RKO (cell line): Measurements from ENCODE around the gene PSD.
"Not testable (repeated sequence)": the region's sequence is repeated elsewhere in the genome, so short reads cannot be mapped to it uniquely, and the experiment has no call there.

Experiments used
- DNase-seq: peaks from one replicate; pipeline ENCODE4 v3.0.0-alpha.2; 2016; ENCODE audit warnings: low spot score

PSD gene

DNA sequence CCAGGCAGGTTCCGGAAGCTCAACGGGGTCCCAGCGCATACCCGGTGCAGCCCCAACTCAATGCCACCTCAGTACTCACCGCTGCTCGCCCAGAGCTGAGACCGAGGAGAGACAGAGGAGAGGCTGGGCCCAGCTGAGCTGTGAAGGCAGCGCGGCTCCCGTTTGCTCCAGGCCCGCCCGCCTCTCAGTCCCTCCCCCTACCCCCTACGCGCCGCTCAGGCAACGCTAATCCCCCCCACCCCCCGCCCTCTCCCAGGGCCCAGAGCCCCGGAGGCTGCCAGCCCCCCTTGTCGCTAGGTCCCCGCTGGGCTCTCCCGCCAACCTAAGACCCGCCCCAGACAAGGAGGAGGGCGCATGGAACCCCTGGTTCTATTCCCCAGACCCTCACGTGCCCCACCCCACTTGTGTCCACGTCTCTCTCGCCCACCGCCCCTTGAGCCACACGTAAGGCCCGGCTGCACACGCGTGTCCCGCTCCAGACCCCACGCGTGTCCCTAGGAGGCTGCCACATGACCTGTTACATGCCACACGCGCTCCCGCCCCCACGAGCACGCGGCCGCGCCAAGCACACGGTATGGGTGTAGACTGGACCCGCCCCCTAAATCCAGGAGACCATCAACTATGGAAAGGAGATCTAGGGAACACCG lies at the start of gene PSD:
Gene PSD (minus strand): TSS at position 164 of the 647 bp plus-strand sequence. CDS start 1,747 bp downstream, outside the sequence.
- DNase-seq = no peak

- DNase-seq = no peak
These were observed 49.4 kb upstream of the PSD start for GRCh38 chr10:102467971-102468438.

GRCh38 chr10:102467318-102467717 lies 48.7 kb upstream of the PSD start:
- no peak for DNase-seq

DNA sequence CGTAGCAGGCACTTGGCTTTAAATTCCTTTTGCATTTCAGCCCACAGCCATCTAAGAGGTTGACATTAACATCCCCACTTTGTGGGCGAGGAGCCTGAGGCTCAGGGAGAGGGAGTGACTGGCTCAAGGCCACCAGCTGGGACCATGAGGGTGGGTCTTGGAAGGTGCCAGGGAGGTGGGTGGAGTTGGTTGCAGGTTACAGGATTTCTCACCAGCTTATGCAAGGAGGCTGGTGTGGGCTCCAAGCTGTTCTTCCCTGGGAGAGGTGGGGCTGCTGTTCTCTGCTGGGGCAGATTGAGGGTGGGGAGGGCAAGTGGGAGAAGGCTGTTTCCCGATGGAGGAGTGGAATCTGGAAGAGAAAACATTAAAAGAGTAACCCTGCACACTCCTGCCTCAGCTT lies 46.9 kb upstream of the PSD start:
- no peak for DNase-seq

DNA sequence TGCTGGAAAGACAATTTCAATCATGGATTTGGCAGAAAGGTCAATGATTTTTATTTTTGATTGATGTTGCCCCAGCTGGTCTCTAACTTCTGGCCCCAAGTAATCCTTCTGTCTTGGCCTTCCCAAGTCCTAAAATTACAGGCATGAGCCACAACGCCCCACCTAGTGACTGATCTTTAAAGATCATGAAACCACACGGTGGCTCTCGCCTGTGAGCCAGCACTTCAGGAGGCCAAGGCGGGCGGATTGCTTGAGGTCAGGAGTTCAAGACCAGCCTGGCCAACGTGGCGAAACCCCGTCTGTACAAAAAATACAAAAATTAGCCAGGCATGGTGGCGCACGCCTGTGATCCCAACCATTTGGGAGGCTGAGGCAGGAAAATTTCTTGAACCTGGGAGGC lies 45.4 kb upstream of the PSD start:
- DNase-seq = no peak

- no peak for DNase-seq
These were observed 44.0 kb upstream of the PSD start for GRCh38 chr10:102462512-102463054.

DNA sequence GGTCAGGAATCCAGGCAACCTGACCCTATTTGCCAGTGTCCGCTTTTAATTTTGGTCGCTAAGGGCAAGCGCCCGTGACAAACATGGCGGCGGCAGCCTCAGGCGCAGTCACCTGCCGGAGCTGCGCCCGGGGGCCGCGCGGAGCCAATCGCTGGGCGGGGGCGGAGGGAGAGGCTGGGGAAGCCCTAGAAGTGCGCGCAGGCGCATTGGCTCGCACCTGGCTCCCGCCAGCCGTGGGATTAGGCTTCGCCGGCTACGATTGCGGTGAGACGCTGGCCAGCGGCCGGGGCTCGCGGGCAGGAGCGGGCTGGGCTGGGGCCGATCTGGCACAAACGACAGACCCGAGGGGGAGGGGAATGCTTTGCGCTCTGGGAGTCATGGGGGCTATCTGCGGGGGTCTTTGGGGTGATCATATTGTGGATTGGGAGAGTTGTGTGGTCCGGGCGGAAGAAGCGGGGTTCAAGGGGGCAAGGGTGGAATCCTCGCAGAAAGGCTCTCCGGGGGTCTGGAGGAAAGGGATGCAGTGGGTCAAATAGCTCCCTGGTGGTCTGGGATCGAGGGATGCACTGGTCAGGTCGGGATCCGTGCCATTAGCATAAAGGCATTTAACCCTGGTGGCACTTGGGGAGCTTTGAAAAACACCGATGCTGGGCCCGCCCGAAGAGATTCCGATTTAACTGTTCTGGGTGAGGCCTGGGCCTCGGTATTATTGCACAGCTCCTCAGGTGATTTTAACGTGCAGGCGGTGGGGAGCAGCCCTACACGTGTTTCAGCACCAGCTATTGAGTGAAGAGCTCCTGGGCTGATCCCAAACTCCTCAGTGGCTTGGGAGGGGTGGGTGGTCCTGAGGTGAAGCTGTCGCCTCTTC lies 42.8 kb upstream of the PSD start:
- DNase-seq = peak; percentile 84

DNA sequence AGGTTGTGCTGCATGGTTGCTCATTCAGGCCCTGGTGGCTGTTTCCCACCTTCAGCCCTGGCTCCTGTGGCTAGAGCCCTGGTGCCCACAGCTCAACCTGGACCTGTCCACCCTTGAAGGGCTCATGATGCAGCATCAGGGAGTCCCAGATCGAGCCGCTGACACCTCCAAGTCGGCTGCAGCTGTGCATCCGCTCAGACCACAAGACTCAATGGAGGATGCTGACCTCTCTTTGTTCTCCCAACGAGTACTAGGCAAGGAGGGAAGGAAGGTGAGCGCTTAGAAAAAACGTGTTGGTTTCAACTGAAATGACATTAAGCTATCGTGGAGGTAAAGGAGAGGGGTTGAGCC lies 42.2 kb upstream of the PSD start:
- DNase-seq = no peak

DNA sequence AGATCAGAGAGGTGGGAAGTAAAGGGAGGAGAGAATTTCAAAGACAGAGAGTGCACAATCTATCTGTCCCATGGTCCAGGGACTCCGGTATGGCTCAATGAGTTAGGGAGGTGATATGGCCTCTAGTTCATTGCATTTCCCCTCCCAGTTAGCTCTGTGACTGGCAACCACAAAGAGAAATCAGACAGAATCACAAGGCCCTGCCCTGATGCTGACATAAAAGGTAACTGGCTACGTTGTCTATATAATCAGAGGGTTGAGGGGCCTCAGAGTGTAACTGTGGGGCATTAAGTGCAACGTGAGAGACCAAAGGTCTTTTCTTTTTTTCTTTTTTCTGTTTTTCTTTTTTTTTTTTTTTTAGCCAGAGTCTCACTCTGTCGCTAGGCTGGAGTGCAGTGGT lies 40.1 kb upstream of the PSD start:
- DNase-seq = no peak

DNA sequence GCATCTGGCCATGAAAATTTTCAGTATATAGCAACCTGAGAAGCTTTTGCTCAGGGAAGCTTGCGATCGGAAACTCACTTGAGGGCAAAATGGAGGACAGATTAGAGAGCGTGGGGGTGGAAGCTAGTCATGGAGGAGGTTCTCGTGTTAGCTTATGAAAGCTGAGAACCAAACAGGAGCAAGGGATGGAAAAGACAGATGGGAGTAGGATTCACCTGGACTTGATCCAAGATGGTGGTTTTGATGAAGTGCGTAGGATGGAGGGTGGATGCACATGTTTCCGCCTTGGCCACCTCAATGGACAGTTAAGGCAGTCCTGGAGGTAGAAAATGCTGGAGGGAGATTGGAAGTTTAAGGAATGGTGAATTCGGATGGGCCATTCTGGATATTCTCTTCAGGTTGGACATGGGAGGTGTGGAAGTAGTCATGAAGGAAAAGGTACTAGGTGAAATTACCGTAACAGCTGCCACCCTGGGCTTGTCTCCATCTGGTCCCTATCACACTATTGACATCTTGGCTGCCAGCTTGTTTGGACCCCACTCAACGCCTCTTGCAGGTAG lies 39.1 kb upstream of the PSD start:
- no peak for DNase-seq

DNA sequence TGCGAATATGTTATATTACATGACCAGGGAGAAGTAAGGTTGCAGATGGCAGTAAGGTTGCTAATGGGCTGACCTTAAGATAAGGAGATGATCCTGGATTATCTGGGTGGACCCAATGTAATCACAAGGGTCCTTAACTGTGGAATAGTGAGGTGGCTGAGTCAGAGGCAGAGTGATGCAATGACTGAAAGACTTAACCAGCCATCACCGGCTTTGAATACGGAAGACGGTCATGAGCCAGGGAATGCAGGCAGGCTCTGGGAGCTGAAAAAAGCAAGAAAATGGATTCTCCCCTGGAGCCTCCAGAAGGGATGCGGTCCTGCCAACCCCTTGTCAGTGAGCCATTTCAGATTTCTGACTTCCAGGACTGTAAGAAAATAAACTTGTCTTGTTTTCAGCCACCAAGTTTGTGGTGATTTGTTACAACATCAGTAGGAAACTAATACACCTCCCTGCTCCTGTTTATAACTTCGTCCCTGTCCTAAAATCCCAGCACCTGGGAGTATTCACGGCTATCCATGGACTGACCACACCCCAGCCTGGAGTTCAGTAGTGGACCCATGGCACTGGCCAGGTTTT lies 37.4 kb upstream of the PSD start:
- peak; percentile 70 for DNase-seq

- not testable (repeated sequence) for DNase-seq
These were observed 36.3 kb upstream of the PSD start for GRCh38 chr10:102454662-102455487.

DNA sequence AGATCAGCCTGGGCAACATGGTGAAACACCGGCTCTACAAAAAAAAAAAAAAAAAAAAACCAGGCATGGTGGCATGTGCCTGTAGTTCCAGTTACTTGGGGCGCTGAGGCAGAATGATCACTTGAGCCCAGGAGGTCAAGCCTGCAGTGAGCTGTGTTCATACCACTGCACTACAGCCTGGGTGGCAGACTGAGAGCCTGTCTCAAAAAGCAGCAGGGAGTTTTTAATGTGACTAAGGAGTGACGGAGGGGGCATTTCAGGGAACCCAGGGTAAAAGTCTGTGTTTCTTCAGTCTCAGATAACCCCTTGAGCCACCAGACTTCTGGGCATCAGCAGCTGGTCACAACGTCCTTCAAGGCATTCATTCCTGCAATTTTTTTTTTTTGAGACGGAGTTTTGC lies 34.9 kb upstream of the PSD start:
- DNase-seq = no peak

DNA sequence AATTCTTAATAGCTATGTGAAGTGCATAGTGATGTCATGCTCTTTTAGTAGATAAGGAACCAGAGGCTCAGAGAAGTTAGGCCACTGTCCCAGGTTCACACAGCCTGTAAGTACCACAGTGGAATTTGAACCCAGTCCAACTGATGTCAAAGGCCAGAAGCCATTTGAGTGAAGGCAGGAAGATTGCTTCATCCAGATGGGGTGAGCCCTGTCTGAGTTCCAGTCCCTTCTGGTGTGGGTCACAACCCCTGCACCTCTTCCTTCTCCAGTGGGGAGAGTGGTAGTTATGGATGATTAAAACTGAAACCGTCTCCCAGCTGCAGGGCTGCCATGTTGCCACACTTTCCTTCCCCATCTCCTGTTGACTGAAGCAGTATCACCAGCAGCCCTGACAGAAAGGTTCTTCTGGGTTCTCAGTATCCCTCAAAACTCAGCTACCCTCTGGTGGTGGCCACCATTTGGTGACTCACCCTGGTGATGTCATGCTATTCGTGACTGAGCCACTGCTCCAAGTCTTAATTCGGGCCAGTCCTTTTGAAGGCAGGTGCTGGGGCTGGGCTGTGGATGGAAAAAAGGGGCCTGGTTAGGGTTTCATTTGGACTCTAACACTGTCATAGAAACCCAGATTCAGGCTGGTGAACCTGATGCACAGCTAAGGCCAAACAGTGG lies 34.2 kb upstream of the PSD start:
- peak; percentile 78 for DNase-seq

DNA sequence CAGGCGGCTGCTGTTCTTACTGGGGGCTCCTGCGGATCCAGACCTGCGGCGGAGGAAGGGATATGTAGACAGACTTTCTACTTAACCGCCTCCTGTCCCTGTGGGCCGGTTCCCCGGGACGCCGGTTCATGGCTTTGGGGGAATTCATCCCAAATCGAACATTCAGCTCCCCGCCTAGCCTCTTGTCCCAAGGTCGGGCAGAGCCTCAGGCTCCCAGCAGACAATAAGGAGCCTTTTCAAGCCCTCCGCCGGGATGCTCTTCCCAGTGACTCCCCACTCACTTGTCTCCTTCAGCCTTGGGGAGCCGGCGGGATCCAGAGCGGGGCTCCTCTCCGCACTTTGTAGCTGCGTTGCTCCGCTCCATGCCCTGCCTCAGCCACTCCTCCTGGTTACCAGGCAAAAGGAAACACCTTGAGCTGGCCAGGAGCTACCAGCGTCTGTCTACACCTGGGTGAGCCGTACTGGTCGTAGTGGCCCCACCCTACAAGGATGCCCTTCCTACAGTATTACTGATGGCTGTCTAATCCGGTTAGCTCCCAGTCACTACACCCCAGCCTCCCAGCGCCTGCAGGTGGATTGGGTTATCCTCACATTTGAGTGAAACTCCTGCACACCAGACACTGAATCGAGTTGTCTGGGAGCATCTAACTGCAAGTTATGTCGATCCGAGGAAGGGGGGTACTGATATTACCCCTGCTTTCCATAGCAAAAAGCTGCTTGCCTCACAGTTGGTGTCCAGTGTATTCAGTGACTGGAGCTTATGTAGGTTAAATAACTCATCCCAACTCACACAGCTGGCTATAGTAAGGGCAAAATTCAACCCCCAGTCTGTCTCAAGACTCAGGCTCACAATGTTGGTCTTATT lies 32.8 kb upstream of the PSD start, which contains the start of gene C10orf95:
Gene C10orf95 (minus strand): TSS at position 439 of the 865 bp plus-strand sequence. CDS start 450 bp downstream, outside the sequence.
- DNase-seq = peak; percentile 27

GRCh38 chr10:102450374-102451104 lies 32.0 kb upstream of the PSD start:
- peak; percentile 89 for DNase-seq

GRCh38 chr10:102450124-102450373 lies 31.5 kb upstream of the PSD start:
- DNase-seq = no peak

GRCh38 chr10:102449321-102450123 lies 30.9 kb upstream of the PSD start:
- peak; percentile 71 for DNase-seq

GRCh38 chr10:102444851-102445250 lies 26.3 kb upstream of the PSD start:
- DNase-seq = no peak
